GM19463 (cell line): ENCODE measurements around the gene STAT4.

ENCODE experiments used
- ATAC-seq: cut with Tn5 transposase; IDR thresholded peaks from one replicate; pipeline ENCODE4 v1.9.1; 2021; ENCODE audit warnings: mild to moderate bottlenecking, moderate library complexity; ENCODE audit not compliant: unreplicated experiment

Gene STAT4

DNA sequence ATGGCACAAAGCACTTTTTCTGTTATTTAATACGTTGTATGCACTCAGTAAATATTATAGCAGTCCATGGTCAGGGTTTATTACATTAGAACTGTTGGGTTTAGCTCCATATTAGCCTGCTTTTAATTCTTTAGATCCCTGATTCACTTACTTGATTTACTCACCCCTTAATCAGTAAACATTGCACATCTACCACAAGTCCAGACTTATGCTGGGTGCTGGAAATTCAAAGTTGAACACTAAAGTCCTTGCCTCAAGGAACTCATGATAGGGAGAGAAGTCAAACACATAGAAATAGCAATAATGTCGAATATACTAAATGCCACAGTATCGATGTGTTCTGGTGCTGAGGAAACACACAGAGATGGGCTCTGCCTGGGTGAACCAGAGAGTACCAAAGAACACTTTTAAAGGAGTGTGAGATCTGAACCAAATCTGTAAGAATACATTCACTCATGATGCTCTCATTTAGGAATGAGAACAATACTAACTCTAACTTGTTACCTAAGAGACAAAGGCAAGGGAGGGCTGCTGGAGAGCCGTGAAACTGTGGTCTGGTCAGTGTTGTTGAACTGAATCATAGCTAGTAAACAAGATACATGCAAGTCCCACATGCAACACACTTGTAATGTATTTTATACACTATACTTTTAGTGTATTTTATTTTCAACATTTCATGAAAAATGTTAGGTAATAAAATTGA lies 4.9 kb downstream of the STAT4 start:
- ATAC-seq: no peak

DNA sequence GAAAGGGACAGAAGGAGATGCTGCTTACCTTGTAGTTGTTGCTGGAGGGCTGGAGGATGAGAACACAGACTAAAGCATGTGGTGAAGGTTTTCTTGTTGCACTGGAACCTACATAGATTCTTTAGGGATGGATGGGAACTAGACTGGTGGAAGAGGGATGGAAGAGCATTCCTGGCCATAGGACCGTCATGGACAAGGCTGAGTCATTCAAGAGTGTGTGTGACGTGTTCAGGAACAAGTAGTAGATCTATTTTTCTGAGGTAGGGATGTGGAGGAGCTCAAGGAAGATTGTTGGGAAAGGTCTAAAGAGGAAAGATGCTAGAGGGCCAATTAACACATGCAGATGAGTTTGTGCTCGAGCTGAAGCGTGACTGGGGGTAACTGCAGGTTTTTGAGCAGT lies 6.6 kb downstream of the STAT4 start:
- no peak for ATAC-seq

DNA sequence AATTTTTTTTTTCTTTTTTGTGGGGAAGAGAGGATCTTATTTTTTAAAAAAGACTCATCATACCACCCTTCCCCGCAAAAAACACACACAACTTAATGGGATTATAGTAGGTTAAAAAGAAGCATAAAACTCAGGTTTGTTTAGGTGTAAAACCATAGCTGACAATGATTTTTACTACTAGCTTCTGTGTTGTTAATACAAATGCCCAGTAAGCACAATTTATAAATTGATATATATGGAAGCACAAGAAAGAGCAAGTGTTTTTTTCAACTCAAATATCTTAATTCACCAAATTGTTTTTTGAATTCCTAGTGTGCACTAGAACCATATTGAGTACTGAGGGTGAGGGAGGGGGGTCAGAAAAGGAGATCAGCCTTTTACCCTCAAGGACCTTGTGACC lies 7.0 kb downstream of the STAT4 start:
- no peak for ATAC-seq

DNA sequence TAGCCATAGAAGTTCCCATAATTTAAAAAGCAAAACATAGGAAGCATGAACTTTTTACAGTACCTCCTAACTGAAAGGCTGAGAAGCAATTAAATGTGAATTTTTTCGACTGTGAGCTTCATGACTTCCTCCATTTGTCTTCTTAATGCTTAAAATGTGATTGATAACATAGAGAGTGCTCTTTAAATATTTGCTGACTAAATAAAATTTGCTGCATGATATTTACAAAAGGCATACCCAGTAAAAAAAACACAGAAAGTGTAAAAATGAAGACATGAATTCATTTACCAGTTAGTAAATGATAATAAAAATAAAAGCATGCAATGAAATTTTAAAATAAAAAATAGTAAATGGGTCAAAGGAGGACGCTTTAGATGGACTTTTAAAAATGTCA lies 21.9 kb downstream of the STAT4 start:
- no peak for ATAC-seq

DNA sequence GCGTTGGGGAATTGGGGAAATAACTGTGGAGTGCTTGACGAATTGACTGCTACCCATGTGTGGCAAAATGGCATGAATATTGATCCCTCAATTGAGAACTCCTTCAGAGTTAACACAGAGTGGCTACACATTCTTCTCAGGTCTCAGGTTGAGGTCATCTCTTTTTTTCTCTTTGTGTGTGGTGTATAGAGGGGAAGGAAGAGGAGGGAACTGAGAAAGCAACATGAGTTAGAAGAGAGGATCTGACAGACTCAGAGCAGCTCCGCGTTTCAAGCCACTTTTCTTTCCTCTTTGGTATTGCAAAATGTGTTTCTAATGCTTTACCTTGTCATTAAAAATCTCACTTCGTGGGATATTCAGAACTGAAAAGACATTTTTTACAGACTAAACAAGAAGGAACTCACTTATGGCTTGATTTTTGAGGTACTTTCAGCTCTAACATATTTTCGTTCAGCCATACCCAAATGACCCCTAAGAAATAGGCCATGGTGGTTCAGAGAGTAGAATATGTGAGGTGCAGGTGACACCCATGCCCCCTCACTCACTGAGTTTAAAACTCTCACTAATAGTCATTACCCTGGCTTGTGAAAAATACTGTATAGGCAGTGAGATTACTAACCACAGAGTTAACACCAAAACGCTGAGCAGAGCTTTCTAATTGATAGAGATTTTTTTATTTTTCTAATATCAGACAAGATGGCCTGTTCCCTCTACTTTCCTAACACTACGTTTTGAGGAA lies 22.5 kb downstream of the STAT4 start:
- ATAC-seq: peak; percentile 76

DNA sequence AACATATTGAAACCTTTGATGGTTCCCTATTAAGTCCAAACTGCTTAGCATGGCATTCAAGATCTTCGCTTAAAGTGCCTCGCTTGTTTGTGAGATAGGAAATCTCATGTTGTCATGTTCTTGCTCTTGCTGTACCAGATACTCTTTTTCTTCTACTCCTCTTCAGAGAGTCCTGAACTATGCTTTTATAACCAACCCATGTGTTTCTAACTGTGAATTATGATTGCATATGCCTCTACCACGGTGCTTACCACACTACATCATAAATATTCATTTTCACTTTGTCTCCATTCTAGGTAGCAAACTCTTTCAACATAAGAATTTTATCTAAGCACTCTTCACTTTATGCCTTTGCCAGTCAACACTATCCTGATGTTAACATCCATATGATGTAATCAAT lies 23.6 kb downstream of the STAT4 start:
- ATAC-seq: no peak

DNA sequence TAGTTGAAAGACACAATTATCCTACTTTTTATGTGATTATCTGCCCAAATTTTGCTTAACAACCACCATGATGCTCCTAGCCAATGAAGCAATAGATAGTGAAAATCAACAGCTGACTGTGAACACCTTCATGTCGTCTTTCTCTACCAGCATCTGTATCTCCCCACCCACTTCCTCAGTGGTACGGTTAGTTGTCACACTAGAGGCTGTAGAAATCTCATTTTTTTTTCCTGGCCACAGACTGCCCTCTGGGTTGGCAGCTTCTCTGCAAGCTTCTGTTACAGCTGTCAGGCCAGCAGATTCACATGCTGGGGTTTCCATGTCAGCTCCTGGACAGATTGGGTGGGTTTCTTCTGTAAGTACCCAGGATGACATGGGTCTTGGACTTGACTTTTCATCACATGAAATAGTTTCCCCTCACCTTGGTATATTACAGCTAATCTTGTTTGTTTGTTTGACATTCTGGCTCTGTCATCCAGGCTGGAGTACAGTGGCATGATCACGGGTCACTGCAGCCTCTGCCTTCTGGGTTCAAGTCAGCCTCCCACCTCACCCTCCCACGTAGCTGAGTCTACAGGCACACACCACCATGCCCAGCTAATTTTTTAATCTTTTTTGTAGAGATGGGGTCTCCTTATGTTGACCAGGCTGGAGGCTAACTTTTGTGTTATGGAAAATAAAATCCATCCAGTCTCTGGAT lies 24.3 kb downstream of the STAT4 start:
- no peak for ATAC-seq

DNA sequence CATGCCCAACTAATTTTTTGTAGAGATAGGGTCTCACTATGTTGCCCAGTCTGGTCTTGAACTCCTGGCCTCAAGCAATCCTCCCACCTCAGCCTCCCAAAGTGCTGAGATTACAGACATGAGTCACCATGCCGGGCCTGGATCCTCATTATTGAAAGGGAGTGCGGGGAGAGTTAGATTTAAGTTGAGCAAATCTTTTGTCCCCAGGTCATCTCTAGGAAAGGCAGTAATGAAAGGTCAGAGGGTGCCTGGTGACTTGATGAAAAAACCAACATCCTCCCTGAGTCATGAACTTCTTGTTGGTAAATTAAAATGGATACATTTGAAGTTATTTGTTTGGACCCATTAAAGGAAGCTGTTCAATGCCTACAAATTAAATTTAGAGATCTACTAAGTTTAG lies 25.1 kb downstream of the STAT4 start:
- ATAC-seq: no peak

DNA sequence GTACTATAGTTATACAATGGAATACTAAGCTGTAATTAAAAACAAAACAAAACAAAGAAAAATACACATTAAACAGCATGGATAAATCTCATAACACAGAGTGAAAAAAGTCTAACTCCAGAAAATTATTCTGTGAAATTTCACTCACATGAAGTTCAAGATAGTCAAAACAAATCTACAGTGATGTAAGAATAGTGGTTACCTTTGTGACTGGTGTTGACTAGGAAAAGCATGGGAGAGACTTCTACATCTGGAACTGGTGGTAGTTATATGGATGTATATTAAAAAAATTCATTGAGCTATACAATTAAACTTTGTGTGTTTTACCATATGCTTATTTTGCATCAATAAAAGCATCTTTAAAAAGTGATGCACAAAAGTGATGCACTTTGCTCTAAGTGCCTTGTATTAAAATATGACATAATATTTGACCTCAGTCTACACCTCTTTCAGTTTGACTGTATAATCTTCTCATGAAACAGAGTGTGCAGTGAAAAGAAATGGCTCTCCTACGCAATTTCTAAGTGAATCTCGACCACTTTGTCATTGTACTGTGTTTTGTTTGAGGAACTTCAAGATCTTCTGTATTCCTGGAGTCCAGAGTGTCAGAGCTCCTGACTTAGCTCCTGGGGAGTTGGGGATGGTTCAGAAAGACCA lies 28.0 kb downstream of the STAT4 start:
- ATAC-seq: no peak

DNA sequence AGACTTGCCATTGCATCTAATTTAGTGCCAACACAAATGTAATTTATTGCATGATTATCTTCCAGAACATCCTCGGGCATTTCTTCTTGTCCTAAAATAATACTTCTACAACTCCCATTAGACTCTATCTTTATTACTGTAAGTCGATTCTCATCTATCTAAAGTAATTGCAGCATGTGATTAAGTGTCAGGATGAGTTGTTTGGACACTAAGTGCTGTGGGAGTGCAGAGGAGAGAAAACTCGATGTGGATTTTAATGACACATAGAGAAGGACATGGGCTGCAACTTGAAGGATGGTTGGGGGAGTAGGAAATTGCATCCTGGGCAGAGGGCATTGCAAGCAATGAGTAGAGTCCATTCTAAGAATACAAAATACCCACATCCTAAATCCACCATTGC lies 33.5 kb downstream of the STAT4 start:
- no peak for ATAC-seq

DNA sequence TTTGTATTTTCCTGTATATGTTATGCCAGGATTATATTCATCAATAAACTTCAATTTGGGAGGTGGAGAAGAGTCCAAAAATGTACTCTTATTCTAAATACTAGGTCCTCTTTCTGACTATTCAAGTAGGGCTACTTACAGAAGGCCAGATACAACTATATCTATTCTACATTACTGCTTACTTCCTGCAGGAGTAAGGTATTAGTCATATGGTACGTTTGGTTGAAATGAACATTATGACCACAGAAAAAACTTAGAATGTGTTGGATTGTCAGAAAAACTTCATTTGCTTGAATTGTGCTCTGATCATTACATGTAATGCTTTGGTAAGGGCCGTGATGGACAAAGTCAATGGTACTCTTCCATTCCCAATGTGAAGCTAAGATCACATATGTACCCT lies 35.0 kb downstream of the STAT4 start:
- ATAC-seq: no peak

DNA sequence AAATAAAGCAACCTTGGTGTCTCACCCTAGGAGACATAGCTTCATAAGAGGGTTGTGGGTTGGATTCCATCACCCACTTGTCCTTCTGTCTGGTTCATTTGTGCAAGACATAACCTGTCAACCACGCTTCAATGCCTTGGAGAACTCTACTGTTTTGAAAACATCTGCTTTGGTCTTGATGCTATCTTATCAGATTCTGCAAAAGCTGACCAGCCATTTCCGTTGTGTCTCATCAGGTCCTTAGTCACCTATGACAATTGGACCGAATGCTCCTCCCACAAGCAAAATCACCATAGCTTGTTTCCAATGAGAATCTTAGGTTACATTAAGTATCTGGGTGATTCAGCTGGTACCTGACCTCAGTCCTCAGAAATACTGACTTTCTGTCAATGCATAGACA lies 35.4 kb downstream of the STAT4 start:
- no peak for ATAC-seq

DNA sequence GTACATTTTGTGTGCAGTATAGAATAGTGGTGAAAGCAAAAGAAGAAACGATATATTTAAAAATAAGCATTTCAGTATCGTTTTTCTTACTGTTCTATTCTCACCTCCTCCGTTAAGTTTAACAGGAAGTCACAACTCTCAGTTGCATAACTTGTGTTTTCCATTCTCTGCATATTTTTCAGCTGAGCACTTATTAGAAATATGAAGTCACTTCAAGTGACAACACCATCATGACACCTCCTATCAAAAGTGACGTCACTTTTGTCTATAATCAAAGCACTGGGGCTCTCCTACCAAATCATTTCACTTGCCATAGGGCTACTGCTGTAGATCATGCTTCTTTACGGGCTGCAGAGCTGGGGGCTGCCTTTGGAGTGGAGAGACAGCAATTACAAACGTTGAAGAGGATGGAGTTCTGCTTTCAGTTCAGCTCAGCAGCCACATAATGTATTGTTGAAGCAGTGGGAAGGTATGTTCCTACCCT lies 36.3 kb downstream of the STAT4 start:
- peak; percentile 69 for ATAC-seq

DNA sequence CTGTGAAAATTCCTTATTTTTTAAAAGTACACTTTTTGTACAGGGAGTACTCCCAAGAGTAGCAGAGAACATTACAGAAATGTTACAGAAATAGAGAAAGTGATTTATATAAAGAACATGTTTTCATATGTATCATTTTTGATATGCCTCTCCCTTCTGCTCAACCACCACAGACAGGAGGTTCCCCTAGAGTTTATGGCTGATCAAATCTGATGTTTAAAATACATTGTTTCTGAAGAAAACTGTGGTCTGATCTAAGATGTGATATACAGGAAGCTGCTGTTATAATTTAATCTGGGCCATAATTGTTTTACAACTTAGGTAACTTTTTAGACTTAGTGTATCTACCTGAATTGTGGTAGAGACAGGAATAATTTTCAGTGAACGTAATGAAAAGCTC lies 37.0 kb downstream of the STAT4 start:
- no peak for ATAC-seq

DNA sequence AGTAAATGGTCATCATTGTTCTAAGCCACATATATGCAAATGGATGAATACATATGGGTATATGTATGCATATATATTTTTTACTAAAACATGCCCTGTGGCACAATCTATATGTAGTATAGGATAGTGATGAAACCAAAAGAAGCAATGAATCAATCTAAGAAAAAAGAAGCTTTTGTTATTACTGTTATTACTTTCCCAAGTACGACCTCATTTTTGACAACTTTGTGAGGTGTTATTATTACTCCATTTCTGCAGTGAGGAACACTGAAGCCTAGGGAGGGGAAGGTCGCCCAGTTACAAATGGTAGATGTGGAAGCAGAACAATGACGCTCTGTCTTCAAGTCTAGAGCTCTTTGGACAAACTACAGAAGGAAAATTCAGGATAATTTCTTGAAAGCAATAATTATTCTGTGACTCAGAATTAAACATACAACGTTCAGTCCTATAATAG lies 38.3 kb downstream of the STAT4 start:
- ATAC-seq: no peak

DNA sequence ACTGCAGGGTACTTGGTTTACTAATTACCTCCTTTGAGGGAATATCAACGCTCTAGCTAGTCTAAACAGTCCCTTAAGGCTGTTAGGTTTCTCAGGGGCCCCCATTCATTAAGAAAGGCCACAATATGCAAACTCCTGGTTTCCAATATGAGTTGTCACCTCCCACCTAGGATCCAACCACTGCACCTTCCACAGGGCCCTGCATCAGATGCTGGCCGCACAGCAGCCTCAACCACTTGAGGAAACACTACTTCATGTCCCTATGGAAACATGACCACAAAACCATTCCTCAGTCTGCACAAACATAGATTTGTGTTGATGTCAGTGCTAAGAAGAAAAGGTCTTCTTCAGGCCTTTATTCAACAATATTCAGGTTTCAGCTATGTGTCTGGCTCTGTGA lies 40.9 kb downstream of the STAT4 start:
- ATAC-seq: peak; percentile 42

DNA sequence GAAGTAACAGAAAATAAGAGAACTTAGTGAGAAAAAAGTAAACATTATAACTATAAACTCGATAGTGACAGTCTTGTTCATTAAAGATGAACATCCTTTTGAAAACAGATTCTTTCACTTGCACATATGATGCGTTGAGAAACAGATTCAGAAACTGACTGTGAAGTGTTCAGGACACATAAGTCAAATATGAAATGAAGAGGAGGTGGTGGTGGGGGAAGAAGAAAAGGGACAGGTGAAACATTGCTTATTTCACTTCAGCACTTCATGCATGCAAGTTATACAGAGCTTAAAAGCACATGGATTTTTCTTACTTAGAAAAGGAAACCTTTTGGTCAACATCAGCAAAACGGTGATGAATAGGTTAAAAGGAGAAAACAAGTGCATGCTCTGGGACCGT lies 42.5 kb downstream of the STAT4 start:
- ATAC-seq: no peak

DNA sequence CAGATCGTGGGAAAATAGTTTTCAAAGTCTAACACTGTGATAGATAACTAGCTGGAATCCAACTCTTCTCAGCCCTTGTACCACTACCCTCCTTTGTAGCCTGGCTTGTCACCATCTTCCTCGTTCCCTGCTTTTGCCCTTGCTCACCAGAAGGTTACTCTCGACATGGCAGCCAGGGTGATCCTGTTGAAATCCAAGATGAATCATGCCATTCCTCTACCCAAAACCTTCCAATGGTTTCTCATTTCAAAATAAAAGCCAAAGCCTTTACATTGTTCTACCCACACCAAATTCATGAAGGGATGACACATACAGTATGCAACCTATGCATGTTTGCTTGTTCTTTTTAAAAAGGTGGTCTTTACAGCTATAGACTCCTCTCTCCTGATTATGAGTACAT lies 45.7 kb downstream of the STAT4 start:
- no peak for ATAC-seq

DNA sequence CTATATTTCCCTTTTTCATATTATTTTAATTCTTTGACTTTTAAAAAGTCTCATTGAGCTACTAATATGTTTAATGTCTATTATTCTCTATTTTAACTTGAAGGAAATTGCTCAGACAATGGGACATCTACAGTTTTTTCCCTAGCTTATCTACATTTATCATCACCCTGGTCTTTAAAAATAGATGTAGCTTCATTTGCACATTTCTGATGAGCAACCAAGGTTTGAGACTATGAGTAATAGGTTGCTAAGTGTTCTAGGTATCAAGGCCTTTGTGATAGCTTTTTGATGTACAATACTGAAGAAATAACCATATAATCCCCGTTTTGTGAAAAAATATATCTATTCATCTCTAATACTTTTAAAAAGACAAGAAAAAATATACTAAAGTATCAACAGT lies 47.0 kb downstream of the STAT4 start:
- no peak for ATAC-seq

DNA sequence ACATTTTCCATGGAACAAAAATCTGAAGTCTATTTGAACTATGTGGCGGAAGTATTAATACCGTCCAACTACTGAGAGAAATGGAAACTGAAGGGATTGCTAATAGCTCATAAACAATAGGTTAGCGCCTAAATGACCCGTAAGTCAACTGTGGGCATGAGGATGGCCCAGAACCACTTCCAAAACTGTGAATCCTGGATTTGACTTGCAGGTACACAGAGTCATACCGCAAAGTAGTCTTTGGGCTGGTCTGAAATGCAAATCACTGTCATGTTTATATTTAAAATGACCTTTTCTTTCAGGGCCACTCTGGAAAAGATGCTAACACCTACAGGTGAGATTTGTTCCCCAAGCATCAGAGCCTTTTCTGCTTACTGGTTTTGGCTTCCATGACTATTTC lies 50.6 kb downstream of the STAT4 start:
- ATAC-seq: no peak

DNA sequence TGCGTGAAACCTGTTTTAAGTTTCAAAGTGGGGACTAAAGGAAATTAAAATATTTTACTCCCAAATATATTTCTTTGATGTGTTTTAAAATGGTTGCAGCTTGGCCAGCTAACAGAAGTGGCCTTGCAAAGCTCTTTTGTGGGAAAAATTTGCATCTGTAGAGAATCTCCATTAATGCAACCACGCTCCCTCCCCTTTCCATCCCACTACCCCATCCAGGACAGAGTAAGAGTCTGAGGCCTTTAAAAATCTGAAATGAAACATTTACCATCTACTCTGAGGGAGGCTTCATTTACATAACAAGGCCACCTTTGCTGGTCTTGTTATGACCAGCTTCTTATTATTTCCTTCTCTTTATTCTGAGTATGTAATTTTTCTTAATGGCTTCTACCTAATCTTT lies 63.5 kb downstream of the STAT4 start:
- ATAC-seq: no peak
